NCI-H82 treated with DMSO at 0.1 percent for 48 hours (cell line): Measurements from ENCODE around the gene GNG12.

Source experiments
- DNase-seq: peaks from one replicate; lab custom pipeline; 2025; ENCODE audit not compliant: unreplicated experiment; lab: John Stamatoyannopoulos, UW

Gene GNG12

GRCh38 chr1:67832737-67833601, at the start of gene GNG12:
Gene GNG12 (minus strand): TSS chr1:67833467. CDS start chr1:67707686, 125,781 bp downstream.
- peak; percentile 46 for DNase-seq

- DNase-seq, result no peak
Measured at GRCh38 chr1:67882196-67882958, 49.1 kb upstream of the GNG12 start.

GRCh38 chr1:67880056-67880601, 46.9 kb upstream of the GNG12 start:
- DNase-seq, result no peak

- DNase-seq, result no peak
Measured at GRCh38 chr1:67879485-67879884, 46.2 kb upstream of the GNG12 start.

- peak; percentile 46 for DNase-seq
Measured at GRCh38 chr1:67874501-67875111, 41.3 kb upstream of the GNG12 start.

- DNase-seq, result no peak
Measured at GRCh38 chr1:67869233-67869632, 36.0 kb upstream of the GNG12 start.

GRCh38 chr1:67863637-67864036, 30.4 kb upstream of the GNG12 start:
- no peak for DNase-seq

- DNase-seq, result no peak
Measured at GRCh38 chr1:67862685-67863084, 29.4 kb upstream of the GNG12 start.

- DNase-seq, result no peak
Measured at GRCh38 chr1:67861856-67862516, 28.7 kb upstream of the GNG12 start.

GRCh38 chr1:67860776-67861175, 27.5 kb upstream of the GNG12 start:
- no peak for DNase-seq

GRCh38 chr1:67856921-67857320, 23.7 kb upstream of the GNG12 start:
- DNase-seq, result no peak

GRCh38 chr1:67855961-67856360, 22.7 kb upstream of the GNG12 start:
- DNase-seq, result no peak

- DNase-seq, result no peak
Measured at GRCh38 chr1:67855444-67855843, 22.2 kb upstream of the GNG12 start.

GRCh38 chr1:67853704-67854103, 20.4 kb upstream of the GNG12 start:
- DNase-seq, result peak; percentile 30

- DNase-seq, result no peak
Measured at GRCh38 chr1:67851800-67852199, 18.5 kb upstream of the GNG12 start.

- no peak for DNase-seq
Measured at GRCh38 chr1:67850611-67851075, 17.4 kb upstream of the GNG12 start.

GRCh38 chr1:67850151-67850551, 16.9 kb upstream of the GNG12 start:
- peak; percentile 45 for DNase-seq

GRCh38 chr1:67847466-67847865, 14.2 kb upstream of the GNG12 start:
- DNase-seq, result no peak

GRCh38 chr1:67846538-67846937, 13.3 kb upstream of the GNG12 start:
- DNase-seq, result no peak

- DNase-seq, result no peak
Measured at GRCh38 chr1:67844988-67845387, 11.7 kb upstream of the GNG12 start.

- DNase-seq, result no peak
Measured at GRCh38 chr1:67843746-67844145, 10.5 kb upstream of the GNG12 start.
